Spleen (tissue), 11 donors: ENCODE results near the gene PACSIN2. TPM values are rescaled to one million over a fixed set of nuclear protein-coding genes. Genes with fewer than 3 reads are reported as not detected.
"Not testable (repeated sequence)": the region's sequence is repeated elsewhere in the genome, so short reads cannot be mapped to it uniquely, and the experiment has no call there.

Experiments used
- DNase-seq: peaks from one replicate; pipeline ENCODE4 v3.0.0-alpha.2; 2020
- H3K27ac ChIP-seq, 8 donors: fragments of 200-600 bp; sonication (generic) in 7 of 8; 1 replicate in 4 of 8; 2 replicates in 4 of 8; pipeline versions ENCODE4 v1.5.0 to v1.8.0; 2016 to 2021; ENCODE audit warnings: inconsistent platforms in 4 of 8, mild to moderate bottlenecking in 4 of 8, moderate library complexity in 1 of 8
- H3K27me3 ChIP-seq, 7 donors: fragments of 200-600 bp; sonication (generic) in 6 of 7; replicated peaks in 1 of 7; 1 replicate in 4 of 7; 2 replicates in 3 of 7; pipeline versions ENCODE4 v1.5.0 to v1.8.0; 2016 to 2021; ENCODE audit warnings: inconsistent platforms in 3 of 7, mild to moderate bottlenecking in 1 of 7
- H3K36me3 ChIP-seq, 6 donors: fragments of 200-600 bp; sonication (generic) in 5 of 6; 1 replicate in 4 of 6; 2 replicates in 2 of 6; pipeline versions ENCODE4 v1.5.0 to v1.8.0; 2016 to 2021; ENCODE audit warnings: inconsistent platforms in 2 of 6
- H3K4me1 ChIP-seq, 6 donors: fragments of 200-600 bp; sonication (generic) in 5 of 6; 1 replicate in 3 of 6; 2 replicates in 3 of 6; pipeline versions ENCODE4 v1.5.0 to v1.8.0; 2016 to 2021; ENCODE audit warnings: inconsistent platforms in 3 of 6
- H3K4me3 ChIP-seq, 8 donors: fragments of 200-600 bp; sonication (generic) in 7 of 8; 1 replicate in 4 of 8; 2 replicates in 4 of 8; pipeline versions ENCODE4 v1.5.0 to v1.8.0; 2016 to 2021; ENCODE audit warnings: inconsistent platforms in 4 of 8, mild to moderate bottlenecking in 4 of 8, moderate library complexity in 2 of 8
- H3K9me3 ChIP-seq, 8 donors: fragments of 200-600 bp; sonication (generic) in 7 of 8; 1 replicate in 4 of 8; 2 replicates in 4 of 8; pipeline versions ENCODE4 v1.5.0 to v1.8.0; 2016 to 2021; ENCODE audit warnings: inconsistent platforms in 4 of 8
- CTCF ChIP-seq, 11 experiments: fragments of 200-600 bp in 7 of 11; fragments of 450-650 bp in 4 of 11; sonication (generic) in 4 of 11; IDR thresholded peaks in 8 of 11; conservative IDR thresholded peaks in 3 of 11; 1 replicate in 7 of 11; 2 replicates in 4 of 11; pipeline versions ENCODE4 v1.4.0 to v1.8.0; 2016 to 2021; ENCODE audit warnings: antibody characterized with exemption in 11 of 11, inconsistent platforms in 4 of 11, mild to moderate bottlenecking in 1 of 11
- POLR2A ChIP-seq, 3 donors: fragments of 450-650 bp; IDR thresholded peaks; one replicate each; pipeline ENCODE4 v1.5.1; 2017; ENCODE audit warnings: antibody characterized with exemption in 3 of 3, mild to moderate bottlenecking in 1 of 3
- POLR2AphosphoS5 ChIP-seq, 3 donors: sonication (generic); formaldehyde crosslinking; IDR thresholded peaks; one replicate each; pipeline ENCODE4 v1.5.1; 2017; ENCODE audit warnings: antibody characterized with exemption in 3 of 3
- WGBS, 5 donors: extraction: QIAGEN DNeasy Blood & Tissue Kit in 3 of 5; methylation state at CpG; one replicate each; pipeline versions ENCODE4 v1.1.5 to v1.1.7; 2013 to 2018; 5-methylcytosine and 5-hydroxymethylcytosine counted together
- intact Hi-C: fragments of 100-400 bp; cut with DNase I; formaldehyde crosslinking; loops from one replicate; pipeline ENCODE4 v1.15.0; 2023; ENCODE audit warnings: low total_unique reads
- polyA plus RNA-seq, 3 donors: library from polyadenylated mRNA; stranded (reverse); fragments of 200-250 nt; gene quantifications; one replicate each; pipeline ENCODE4 v1.2.1, GENCODE V29; 2013
- total RNA-seq, 7 donors: library from RNA; depleted of rRNA in 3 of 7; stranded (reverse); fragments of >200 nt in 3 of 7; fragmentation: NEBNext Ultra II Directional in 4 of 7; extraction: Animal tissue kit (Norgen Biotek cat#: 25700) in 4 of 7; gene quantifications; one replicate each; pipeline versions ENCODE4 v1.1.0 to v1.2.1, GENCODE V29; 2016 to 2021
- donor health status: healthy with polysubstance abuse.
- donor health status: DM: no; HTN: no; CAD: no; lungs with moderate emphysema.
- donor health status: DM: no; HTN: no; CAD: no.
- donor health status: Bipolar disorder and iron deficiency.
- donor health status: healthy.
- donor health status: DM: no; HTN: no; CAD: no.
- donor health status: DM: yes; HTN: yes; CAD: no.

Gene PACSIN2
- total and polyA plus RNA-seq, 10 donors: 24.2 to 98.1 (median 64.2) TPM

GRCh38 chr22:42918500-42918899 is 96.4 kb downstream of the PACSIN2 start:
- TF ChIP-seq POLR2A (IDR thresholded peaks at IDR 0.05): no peak
- TF ChIP-seq POLR2AphosphoS5 (IDR thresholded peaks at IDR 0.05): no peak
- TF ChIP-seq CTCF (IDR thresholded peaks at IDR 0.05 in 8 of 11, conservative IDR thresholded peaks at IDR 0.05 in 3 of 11): no peak
- DNase-seq: peak; percentile 38
- peaks cover 7 to 95% (median 40%) of the 10 kb centered on the region in 6 donors for H3K4me1 ChIP-seq
- H3K9me3 ChIP-seq: no peaks in the 10 kb centered on the region
- intact Hi-C loops: no loop called here
- H3K36me3 ChIP-seq: no peaks in the 10 kb centered on the region
- 76 to 81% (median 78%) methylated on average over 4 of the region's 4 CpGs for WGBS, 5 donors
- H3K27me3 ChIP-seq: no peaks in the 10 kb centered on the region
- no peak overlapping the region for H3K27ac ChIP-seq
- H3K4me3 ChIP-seq: no peak overlapping the region

GRCh38 chr22:42917358-42917757 is 97.6 kb downstream of the PACSIN2 start:
- H3K4me3 ChIP-seq, H3K36me3 ChIP-seq, intact Hi-C loops, H3K9me3 ChIP-seq, H3K27me3 ChIP-seq, H3K27ac ChIP-seq: not testable (repeated sequence)
- DNase-seq: peak; percentile 17
- 92 to 99% (median 98%) methylated on average over 6 of the region's 6 CpGs for WGBS, 5 donors
- H3K4me1 ChIP-seq: peaks cover 4 to 93% (median 37%) of the 10 kb centered on the region in 6 donors

- H3K9me3 ChIP-seq: no peaks in the 10 kb centered on the region
- no peak overlapping the region for H3K27ac ChIP-seq
- no peak for DNase-seq
- H3K27me3 ChIP-seq: no peaks in the 10 kb centered on the region
- WGBS, 5 donors: 88 to 94% (median 88%) methylated on average over 16 to 17 of the region's 17 CpGs
- TF ChIP-seq POLR2AphosphoS5 (IDR thresholded peaks at IDR 0.05) (no peak), POLR2A (IDR thresholded peaks at IDR 0.05) (no peak), CTCF (IDR thresholded peaks at IDR 0.05 in 8 of 11, conservative IDR thresholded peaks at IDR 0.05 in 3 of 11) (no peak)
- H3K36me3 ChIP-seq: peaks cover 0 to 7% (median 0%) of the 10 kb centered on the region in 6 donors
- intact Hi-C loops: no loop called here
- H3K4me1 ChIP-seq: peaks cover 4 to 93% (median 35%) of the 10 kb centered on the region in 6 donors
- no peak overlapping the region for H3K4me3 ChIP-seq
These were observed 98.8 kb downstream of the PACSIN2 start for GRCh38 chr22:42915980-42916765.

- Histone ChIP-seq H3K9me3 (no peaks in the 10 kb centered on the region), H3K4me1 (peaks cover 4 to 85% (median 29%) of the 10 kb centered on the region in 6 donors), H3K4me3 (no peak overlapping the region), H3K27ac (no peak overlapping the region), H3K36me3 (peaks cover 0 to 23% (median 9%) of the 10 kb centered on the region in 6 donors), H3K27me3 (no peaks in the 10 kb centered on the region)
- WGBS, 5 donors: 86 to 97% (median 94%) methylated on average over 4 to 6 of the region's 6 CpGs
- no peak for DNase-seq
- TF ChIP-seq POLR2A (IDR thresholded peaks at IDR 0.05) (no peak), CTCF (IDR thresholded peaks at IDR 0.05 in 8 of 11, conservative IDR thresholded peaks at IDR 0.05 in 3 of 11) (no peak), POLR2AphosphoS5 (IDR thresholded peaks at IDR 0.05) (no peak)
- intact Hi-C loops: no loop called here
These were observed 100.4 kb downstream of the PACSIN2 start for GRCh38 chr22:42914511-42915076.
